GM19035 (cell line): ENCODE results near the gene CFAP46.
"Not testable (repeated sequence)": the region's sequence is repeated elsewhere in the genome, so short reads cannot be mapped to it uniquely, and the experiment has no call there.

Experiments used
- ATAC-seq: cut with Tn5 transposase; IDR thresholded peaks from one replicate; pipeline ENCODE4 v1.9.1; 2021; ENCODE audit not compliant: unreplicated experiment

Gene CFAP46

GRCh38 chr10:132810141-132810806, 132.1 kb downstream of the CFAP46 start:
- no peak for ATAC-seq

GRCh38 chr10:132809232-132810140, 132.9 kb downstream of the CFAP46 start:
- no peak for ATAC-seq

- ATAC-seq, result no peak
These were observed 133.8 kb downstream of the CFAP46 start for GRCh38 chr10:132808383-132809231.

- no peak for ATAC-seq
These were observed 134.7 kb downstream of the CFAP46 start for GRCh38 chr10:132807621-132808049.

- no peak for ATAC-seq
These were observed 135.8 kb downstream of the CFAP46 start for GRCh38 chr10:132806561-132807003.

GRCh38 chr10:132806110-132806509, 136.3 kb downstream of the CFAP46 start:
- no peak for ATAC-seq

- ATAC-seq, result no peak
These were observed 136.8 kb downstream of the CFAP46 start for GRCh38 chr10:132805599-132805998.

- no peak for ATAC-seq
These were observed 137.5 kb downstream of the CFAP46 start for GRCh38 chr10:132804785-132805426.

GRCh38 chr10:132804287-132804686, 138.1 kb downstream of the CFAP46 start:
- no peak for ATAC-seq

- no peak for ATAC-seq
These were observed 138.8 kb downstream of the CFAP46 start for GRCh38 chr10:132803416-132804210.

- no peak for ATAC-seq
These were observed 139.6 kb downstream of the CFAP46 start for GRCh38 chr10:132802694-132803320.

- no peak for ATAC-seq
These were observed 140.3 kb downstream of the CFAP46 start for GRCh38 chr10:132802048-132802447.

GRCh38 chr10:132799865-132800264, 142.5 kb downstream of the CFAP46 start:
- no peak for ATAC-seq

GRCh38 chr10:132798876-132799275, 143.5 kb downstream of the CFAP46 start:
- ATAC-seq, result no peak

- ATAC-seq, result no peak
These were observed 144.0 kb downstream of the CFAP46 start for GRCh38 chr10:132798403-132798802.

- not testable (repeated sequence) for ATAC-seq
These were observed 144.4 kb downstream of the CFAP46 start for GRCh38 chr10:132797986-132798385.

GRCh38 chr10:132796846-132797245, 145.5 kb downstream of the CFAP46 start:
- no peak for ATAC-seq

- no peak for ATAC-seq
These were observed 148.2 kb downstream of the CFAP46 start for GRCh38 chr10:132793871-132794849.
